GM18511 (cell line): ENCODE results near the gene SHROOM4.

Experiments
- ATAC-seq: cut with Tn5 transposase; IDR thresholded peaks from one replicate; pipeline ENCODE4 v1.9.1; 2021; ENCODE audit warnings: mild to moderate bottlenecking, moderate library complexity; ENCODE audit not compliant: unreplicated experiment

The SHROOM4 gene

GRCh38 chrX:50813843-50814661 is at the start of gene SHROOM4:
Gene SHROOM4, minus strand, starts transcription at chrX:50814194. Its CDS starts 176 bp downstream, at chrX:50814018.
- no peak for ATAC-seq

- no peak for ATAC-seq
These were observed 49.5 kb upstream of the SHROOM4 start for GRCh38 chrX:50863471-50863870.

GRCh38 chrX:50860518-50860917 is 46.5 kb upstream of the SHROOM4 start:
- no peak for ATAC-seq

- no peak for ATAC-seq
These were observed 44.6 kb upstream of the SHROOM4 start for GRCh38 chrX:50858548-50858947.

- no peak for ATAC-seq
These were observed 39.4 kb upstream of the SHROOM4 start for GRCh38 chrX:50853399-50853798.

GRCh38 chrX:50852524-50852923 is 38.5 kb upstream of the SHROOM4 start:
- ATAC-seq, result no peak

- no peak for ATAC-seq
These were observed 28.2 kb upstream of the SHROOM4 start for GRCh38 chrX:50842221-50842620.

GRCh38 chrX:50839730-50840129 is 25.7 kb upstream of the SHROOM4 start:
- ATAC-seq, result no peak

- ATAC-seq, result no peak
These were observed 25.0 kb upstream of the SHROOM4 start for GRCh38 chrX:50838820-50839600.

GRCh38 chrX:50827996-50828395 is 14.0 kb upstream of the SHROOM4 start:
- ATAC-seq, result no peak

GRCh38 chrX:50825825-50826224 is 11.8 kb upstream of the SHROOM4 start:
- no peak for ATAC-seq

- ATAC-seq, result no peak
These were observed 5.0 kb upstream of the SHROOM4 start for GRCh38 chrX:50818986-50819385.

GRCh38 chrX:50815120-50815519 is 1.1 kb upstream of the SHROOM4 start:
- ATAC-seq, result no peak

- no peak for ATAC-seq
These were observed 707 bp upstream of the SHROOM4 start for GRCh38 chrX:50814701-50815100.

GRCh38 chrX:50812995-50813842 is 775 bp downstream of the SHROOM4 start:
- no peak for ATAC-seq

- ATAC-seq, result no peak
These were observed 8.7 kb downstream of the SHROOM4 start for GRCh38 chrX:50805276-50805675.

GRCh38 chrX:50801135-50801534 is 12.9 kb downstream of the SHROOM4 start:
- ATAC-seq, result no peak

- ATAC-seq, result no peak
These were observed 14.4 kb downstream of the SHROOM4 start for GRCh38 chrX:50799531-50799961.

- ATAC-seq, result no peak
These were observed 15.2 kb downstream of the SHROOM4 start for GRCh38 chrX:50798783-50799182.

- no peak for ATAC-seq
These were observed 26.9 kb downstream of the SHROOM4 start for GRCh38 chrX:50787099-50787498.

- ATAC-seq, result no peak
These were observed 33.9 kb downstream of the SHROOM4 start for GRCh38 chrX:50780144-50780543.
